ENCODE results near the gene NLRC5. TPM values are rescaled to one million over a fixed set of nuclear protein-coding genes. Genes with fewer than 3 reads are reported as not detected.
"Not testable (repeated sequence)": the region's sequence is repeated elsewhere in the genome, so short reads cannot be mapped to it uniquely, and the experiment has no call there.

Gene NLRC5
- total RNA-seq, 6 experiments from 2014 or later: 18.2 to 26.2 (median 21.7) TPM

DNA sequence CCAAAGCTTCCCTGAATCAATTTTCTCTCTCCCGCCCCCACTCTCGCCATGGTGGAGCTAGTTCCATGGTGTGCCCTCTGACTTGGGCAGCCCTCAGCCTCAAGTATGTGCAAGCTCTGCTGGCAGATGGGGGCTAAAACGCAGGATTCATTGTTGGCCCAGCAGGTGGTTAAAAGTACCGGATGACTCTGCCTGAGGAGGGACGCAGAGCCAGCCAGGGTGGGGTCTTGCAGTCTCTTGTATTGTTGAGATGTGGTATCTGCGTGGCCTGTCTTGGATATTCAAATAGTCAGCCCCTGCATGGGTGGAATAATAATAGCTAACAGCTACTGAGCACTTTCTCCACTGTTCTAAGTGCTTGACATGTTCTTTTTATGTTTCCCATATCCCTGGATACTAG lies 66.3 kb downstream of the NLRC5 start:
- no peak for DNase-seq
- Mint-ChIP-seq H3K27me3 (ENCODE audit: insufficient read depth) (peaks cover 3% of the 10 kb centered on the region), H3K9me3 (no peaks in the 10 kb centered on the region), H3K4me3 (no peak overlapping the region), H3K4me1 (ENCODE audit: low read depth) (peaks cover 8% of the 10 kb centered on the region), H3K36me3 (ENCODE audit: low read depth) (peaks cover 18% of the 10 kb centered on the region), H3K27ac (no peak overlapping the region)
- TF ChIP-seq, protein P1, sequence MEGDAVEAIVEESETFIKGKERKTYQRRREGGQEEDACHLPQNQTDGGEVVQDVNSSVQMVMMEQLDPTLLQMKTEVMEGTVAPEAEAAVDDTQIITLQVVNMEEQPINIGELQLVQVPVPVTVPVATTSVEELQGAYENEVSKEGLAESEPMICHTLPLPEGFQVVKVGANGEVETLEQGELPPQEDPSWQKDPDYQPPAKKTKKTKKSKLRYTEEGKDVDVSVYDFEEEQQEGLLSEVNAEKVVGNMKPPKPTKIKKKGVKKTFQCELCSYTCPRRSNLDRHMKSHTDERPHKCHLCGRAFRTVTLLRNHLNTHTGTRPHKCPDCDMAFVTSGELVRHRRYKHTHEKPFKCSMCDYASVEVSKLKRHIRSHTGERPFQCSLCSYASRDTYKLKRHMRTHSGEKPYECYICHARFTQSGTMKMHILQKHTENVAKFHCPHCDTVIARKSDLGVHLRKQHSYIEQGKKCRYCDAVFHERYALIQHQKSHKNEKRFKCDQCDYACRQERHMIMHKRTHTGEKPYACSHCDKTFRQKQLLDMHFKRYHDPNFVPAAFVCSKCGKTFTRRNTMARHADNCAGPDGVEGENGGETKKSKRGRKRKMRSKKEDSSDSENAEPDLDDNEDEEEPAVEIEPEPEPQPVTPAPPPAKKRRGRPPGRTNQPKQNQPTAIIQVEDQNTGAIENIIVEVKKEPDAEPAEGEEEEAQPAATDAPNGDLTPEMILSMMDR (IDR thresholded peaks at IDR 0.05): no peak

DNA sequence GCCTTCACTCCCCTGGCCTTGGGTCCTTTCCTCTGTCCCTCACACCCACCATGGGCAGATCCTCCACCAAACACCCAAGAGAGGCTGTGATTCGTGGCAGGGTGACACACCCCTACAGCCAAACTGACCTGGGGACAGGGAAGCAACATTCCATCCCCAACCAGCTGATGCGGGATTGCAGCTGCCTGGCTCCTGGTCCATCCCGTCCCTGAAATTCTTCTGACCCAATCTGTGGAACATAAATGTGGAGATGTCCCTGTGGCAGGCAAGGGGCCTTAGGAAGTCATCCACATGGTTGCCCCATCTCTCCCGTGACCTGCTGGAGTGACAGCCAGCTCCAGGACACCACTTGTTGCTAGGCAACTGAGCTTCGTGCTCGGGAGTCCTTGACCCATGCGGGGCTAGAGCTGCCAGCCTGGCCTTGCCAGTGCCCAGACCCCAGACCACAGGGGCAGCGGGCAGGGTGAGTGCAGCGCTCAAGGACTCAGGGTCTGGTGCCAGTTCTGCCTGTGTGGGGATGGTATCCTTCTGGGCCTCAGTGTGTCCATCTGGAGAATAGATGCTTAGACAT lies 69.0 kb downstream of the NLRC5 start:
- no peak overlapping the region for H3K27ac Mint-ChIP-seq
- H3K27me3 Mint-ChIP-seq (ENCODE audit: insufficient read depth): peaks cover 3% of the 10 kb centered on the region
- no peak overlapping the region for H3K4me3 Mint-ChIP-seq
- DNase-seq: no peak
- H3K9me3 Mint-ChIP-seq: no peaks in the 10 kb centered on the region
- H3K4me1 Mint-ChIP-seq (ENCODE audit: low read depth): peaks cover 28% of the 10 kb centered on the region
- H3K36me3 Mint-ChIP-seq (ENCODE audit: low read depth): peaks cover 22% of the 10 kb centered on the region
- TF ChIP-seq, protein P1 (IDR thresholded peaks at IDR 0.05): no peak

DNA sequence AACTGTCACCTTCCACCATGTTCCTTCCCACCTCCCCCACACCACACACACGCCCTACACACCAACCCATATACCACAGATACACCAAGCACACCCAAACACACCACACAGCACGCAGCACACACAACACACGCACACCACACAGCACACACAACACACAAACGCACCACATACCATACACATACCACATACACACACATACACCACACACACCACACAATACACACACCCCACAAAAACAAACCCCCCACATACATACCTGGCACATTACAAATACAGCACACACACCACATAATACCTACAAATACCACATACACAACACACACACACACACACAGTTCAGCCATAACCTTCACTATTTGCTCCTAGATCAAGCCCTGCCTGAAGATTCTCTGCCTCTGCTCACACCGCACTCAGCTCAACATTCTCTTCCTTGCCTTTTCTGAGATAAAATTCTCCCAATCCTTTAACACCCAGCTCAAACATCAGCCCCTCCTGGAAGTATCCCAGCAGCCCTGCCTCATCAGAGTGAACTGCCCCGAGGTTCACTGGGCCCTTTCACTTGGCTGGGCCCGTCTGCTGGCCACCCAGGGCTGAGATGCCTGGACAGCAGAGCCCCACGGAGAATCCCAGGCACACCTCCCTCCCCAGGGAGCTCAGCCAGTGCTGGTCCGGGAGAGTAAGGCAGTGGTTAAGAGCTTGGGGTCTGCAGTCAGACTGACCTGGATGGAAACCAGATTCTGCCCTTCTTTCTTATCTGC lies 71.1 kb downstream of the NLRC5 start:
- Mint-ChIP-seq H3K27ac (peak overlapping the region; percentile 72), H3K9me3 (no peaks in the 10 kb centered on the region), H3K4me1 (ENCODE audit: low read depth) (peaks cover 28% of the 10 kb centered on the region), H3K4me3 (no peak overlapping the region), H3K27me3 (ENCODE audit: insufficient read depth) (peaks cover 3% of the 10 kb centered on the region), H3K36me3 (ENCODE audit: low read depth) (peaks cover 17% of the 10 kb centered on the region)
- no peak for DNase-seq
- TF ChIP-seq, protein P1 (IDR thresholded peaks at IDR 0.05): no peak

DNA sequence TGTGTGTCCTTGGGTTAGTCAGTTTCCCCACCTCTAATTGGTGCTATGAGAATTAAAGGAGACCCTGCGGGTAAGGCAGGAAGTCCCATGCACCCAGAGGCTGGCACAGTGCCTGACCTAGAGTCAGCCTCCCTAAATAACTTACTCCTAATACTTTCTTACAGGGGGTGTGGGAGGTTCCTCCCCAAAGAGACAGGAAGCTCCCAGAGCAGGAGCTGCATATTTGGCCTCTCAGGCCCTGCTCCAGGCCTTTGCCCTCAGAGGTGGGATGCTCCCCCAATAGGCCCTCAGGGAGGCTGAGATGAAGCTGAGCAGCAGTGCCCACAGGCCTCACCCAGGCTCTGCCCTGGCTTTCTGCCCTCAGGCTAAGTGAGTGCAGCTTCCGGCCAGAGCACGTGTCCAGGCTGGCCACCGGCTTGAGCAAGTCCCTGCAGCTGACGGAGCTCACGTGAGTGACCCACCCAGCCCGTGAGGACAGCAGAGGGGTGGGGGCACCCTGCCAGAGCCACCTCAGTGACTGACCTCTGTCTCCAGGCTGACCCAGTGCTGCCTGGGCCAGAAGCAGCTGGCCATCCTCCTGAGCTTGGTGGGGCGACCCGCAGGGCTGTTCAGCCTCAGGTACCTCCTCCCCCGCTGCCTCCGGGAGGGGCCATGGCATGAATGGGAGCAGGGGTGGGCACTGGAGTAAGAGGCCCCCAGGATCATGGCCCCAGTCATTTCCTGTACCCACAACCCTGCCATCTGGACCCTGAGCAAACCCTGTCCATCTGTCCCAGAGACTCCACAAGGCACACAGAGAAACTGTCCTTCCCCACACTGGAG lies 71.9 kb downstream of the NLRC5 start:
- Mint-ChIP-seq H3K27me3 (ENCODE audit: insufficient read depth) (peaks cover 3% of the 10 kb centered on the region), H3K27ac (peak overlapping the region; percentile 72), H3K36me3 (ENCODE audit: low read depth) (peaks cover 17% of the 10 kb centered on the region), H3K9me3 (no peaks in the 10 kb centered on the region), H3K4me1 (ENCODE audit: low read depth) (peaks cover 28% of the 10 kb centered on the region), H3K4me3 (no peak overlapping the region; the same call in 1 of the 2 replicates)
- TF ChIP-seq, protein P1 (IDR thresholded peaks at IDR 0.05): no peak
- peak; percentile 83 for DNase-seq

DNA sequence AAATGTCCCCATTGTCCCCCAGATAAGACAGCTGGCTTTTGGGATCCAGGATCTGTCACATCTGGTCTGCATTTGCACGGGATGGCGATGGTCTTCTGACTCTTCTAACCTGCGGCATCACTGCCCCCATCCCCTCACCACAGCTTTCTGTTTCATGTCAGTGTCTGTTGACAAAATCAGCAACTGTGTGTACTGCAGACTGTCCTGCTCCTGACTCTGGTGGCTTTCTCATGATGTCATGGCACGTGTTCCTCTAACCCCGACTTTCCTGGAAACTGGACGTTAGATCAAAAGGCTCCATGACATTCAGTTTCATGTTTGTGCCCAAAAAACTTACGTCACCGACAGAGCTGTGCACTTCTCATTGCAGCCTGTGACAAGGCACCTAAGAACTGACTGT lies 73.0 kb downstream of the NLRC5 start:
- no peak for DNase-seq

DNA sequence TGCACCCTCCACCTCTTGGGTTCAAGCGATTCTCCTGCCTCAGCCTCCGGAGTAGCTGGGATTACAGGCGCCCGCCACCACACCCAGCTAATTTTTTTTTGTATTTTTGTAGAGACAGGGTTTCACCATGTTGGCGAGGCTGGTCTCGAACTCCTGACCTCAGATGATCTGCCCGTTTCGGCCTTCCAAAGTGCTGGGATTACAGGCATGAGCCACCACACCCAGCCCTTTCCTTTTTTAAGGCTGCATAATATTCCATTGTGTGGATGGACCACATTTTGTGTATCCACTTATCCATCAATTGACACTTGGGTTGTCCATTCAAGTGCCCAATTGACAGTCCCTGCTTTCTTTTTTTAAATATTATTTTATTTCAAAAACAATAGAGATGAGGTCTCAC lies 73.8 kb downstream of the NLRC5 start:
- not testable (repeated sequence) for H3K4me3 Mint-ChIP-seq; H3K9me3 Mint-ChIP-seq; DNase-seq; H3K27me3 Mint-ChIP-seq (ENCODE audit: insufficient read depth); H3K27ac Mint-ChIP-seq
- H3K4me1 Mint-ChIP-seq (ENCODE audit: low read depth): peaks cover 28% of the 10 kb centered on the region
- H3K36me3 Mint-ChIP-seq (ENCODE audit: low read depth): peaks cover 11% of the 10 kb centered on the region

More for the DNA sequence above, 73.0 kb downstream of the NLRC5 start:
- TF ChIP-seq, protein P1 (IDR thresholded peaks at IDR 0.05): no peak
- Mint-ChIP-seq H3K27ac (peak overlapping the region; percentile 72), H3K9me3 (no peaks in the 10 kb centered on the region), H3K4me3 (no peak overlapping the region), H3K27me3 (ENCODE audit: insufficient read depth) (peaks cover 4% of the 10 kb centered on the region), H3K36me3 (ENCODE audit: low read depth) (peaks cover 17% of the 10 kb centered on the region), H3K4me1 (ENCODE audit: low read depth) (peaks cover 28% of the 10 kb centered on the region)

Data from HFFc6 (cell line).